Embryonic facial prominence (tissue), 1 donor: Measurements from ENCODE around the gene PRR18.

Experiments
- DNase-seq: peaks from one replicate; pipeline ENCODE4 v3.0.0-alpha.2; 2016; ENCODE audit errors: extremely low spot score

Gene PRR18

DNA sequence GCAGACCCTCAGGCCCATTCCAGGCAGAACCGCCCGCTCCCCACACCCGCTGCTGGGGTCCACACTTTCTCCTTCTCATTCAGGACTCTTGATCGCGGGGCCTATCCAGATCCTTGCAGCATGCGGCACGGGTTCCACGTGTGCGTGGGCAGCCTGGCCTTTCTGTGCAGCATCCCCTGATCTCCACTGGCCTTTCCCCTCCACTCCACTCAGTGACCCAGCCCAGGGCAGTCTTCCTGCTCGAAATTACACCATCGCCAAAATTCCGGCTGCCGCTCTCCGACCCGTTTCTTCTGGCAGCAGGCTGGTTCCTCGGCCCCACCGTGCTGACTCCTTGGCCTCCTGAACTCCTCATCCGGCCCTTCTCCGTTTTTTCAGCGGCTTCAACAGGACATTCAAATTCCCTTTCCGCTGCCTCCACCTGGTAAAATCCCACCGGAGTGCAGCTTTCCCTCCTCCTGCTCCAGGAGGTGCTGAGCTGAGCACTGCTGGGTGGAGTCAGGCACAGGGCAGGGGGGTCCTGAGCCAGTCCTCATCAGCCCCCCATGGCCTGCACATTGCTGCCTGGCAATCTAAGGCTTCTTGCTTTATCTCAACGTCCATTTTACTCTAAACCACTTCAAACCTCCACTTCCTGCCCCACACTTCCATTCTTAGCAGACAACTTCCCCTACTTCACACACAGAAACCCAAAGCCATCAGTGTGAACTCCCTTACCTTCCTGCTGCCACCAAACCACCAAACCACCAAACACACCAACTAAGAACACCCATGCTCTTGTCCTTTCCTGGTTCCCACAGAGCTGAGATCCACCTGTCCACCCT is 25.2 kb upstream of the PRR18 start:
- DNase-seq, result no peak

DNA sequence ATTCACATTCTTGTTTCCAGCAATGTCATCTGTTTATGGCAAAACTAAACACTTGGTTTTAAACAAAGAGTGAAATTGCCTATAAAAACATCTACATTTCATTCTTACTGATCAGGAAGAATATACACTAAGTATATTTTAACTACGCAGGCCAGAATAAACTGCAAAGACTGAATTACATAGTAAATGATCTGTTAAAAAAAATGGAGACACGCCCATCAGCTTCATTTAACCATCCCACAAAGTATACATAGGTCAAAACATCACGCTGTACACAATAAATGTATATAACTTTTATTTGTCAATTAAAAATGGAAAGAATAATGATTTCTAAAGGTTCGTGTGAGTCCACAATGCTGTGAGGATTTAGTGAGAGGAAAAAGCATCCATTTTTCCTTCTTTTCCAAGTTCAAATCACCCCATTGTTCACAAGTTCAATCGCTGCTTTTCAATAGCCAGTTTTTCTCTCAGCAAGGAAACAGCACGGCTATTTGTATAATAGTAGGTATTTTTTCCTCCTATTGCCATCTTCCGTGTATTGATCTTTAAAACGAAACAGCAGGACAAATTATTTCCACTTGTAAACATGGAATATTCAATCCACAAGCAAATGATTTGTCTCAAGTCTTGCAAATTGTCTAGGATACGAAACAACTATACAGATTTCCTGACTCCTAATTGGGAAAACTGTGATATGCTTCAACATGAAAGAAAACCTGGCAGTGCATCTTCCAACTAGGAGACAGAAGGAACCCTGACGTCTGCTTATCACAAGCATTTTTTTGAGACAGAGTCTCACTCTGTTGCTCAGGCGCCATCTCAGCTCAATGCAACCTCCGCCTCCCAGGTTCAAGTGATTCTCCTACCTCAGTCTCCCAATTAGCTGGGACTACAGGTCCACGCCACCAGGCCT is 23.6 kb upstream of the PRR18 start:
- no peak for DNase-seq

DNA sequence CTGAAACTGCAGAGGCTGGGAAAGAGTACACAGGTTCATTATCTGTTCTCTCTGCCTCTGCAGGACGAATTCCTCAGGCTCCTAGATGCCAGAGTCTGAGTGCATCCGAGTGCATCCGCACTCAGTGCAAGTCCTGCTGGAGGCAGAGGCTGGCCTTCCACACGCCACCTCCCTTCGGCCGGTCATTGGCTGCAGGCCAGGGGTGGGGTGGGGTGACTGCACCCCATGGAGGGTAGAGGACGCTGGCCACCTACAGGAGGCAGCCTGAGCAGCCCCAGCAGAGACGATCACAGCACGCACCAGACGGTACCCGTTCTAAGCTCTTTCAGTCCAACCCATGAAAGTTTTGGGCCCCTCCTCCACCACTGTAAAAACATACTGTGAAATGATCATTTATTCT is 22.4 kb upstream of the PRR18 start:
- no peak for DNase-seq

DNA sequence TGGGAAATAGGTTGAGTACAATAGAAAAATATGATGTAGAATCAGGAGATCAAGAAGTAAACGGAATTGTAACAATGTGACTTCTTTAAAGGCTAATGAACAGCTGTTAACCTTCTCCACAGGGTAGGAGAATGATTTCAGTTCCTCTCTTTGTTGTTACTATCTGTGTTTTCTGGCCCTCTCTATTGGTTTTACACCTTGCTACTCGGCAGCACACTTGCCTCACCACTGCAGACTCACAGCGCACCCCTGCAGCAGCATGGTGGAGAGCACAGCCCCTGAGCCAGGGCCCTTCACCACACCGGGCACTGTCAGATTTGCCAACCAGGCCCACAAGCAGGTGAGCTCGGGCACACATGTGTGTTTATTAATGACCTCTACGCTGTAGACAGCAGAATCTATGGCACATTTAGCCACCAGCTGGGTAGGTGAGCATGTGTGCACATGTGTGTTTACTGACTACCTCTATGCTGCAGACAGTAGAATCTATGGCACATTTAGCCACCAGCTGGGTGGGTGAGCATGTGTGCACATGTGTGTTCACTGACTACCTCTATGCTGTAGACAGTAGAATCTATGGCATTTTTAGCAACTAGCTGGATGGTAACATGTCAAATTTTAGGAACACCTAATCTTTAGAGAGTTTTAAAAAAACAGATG is 17.3 kb upstream of the PRR18 start:
- DNase-seq, result no peak

DNA sequence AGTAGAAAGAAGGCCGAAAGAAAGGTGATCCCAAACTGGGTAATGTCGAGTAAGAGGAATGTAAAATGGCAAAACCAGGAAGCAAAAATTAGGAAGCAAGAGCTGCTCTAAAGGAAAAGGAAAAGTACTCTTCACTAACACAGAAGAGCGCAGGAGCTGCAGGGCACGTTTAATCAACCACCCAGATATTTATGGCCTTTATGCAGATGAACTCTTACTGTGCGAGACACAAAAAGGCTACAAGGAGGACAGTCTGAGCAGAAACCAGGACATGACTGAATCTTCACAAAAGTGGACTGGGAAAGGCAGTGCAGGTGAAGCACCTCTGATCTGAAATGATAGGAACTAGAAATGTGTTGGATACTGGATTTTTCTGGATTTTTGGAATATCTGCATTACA is 15.2 kb upstream of the PRR18 start:
- DNase-seq, result no peak

DNA sequence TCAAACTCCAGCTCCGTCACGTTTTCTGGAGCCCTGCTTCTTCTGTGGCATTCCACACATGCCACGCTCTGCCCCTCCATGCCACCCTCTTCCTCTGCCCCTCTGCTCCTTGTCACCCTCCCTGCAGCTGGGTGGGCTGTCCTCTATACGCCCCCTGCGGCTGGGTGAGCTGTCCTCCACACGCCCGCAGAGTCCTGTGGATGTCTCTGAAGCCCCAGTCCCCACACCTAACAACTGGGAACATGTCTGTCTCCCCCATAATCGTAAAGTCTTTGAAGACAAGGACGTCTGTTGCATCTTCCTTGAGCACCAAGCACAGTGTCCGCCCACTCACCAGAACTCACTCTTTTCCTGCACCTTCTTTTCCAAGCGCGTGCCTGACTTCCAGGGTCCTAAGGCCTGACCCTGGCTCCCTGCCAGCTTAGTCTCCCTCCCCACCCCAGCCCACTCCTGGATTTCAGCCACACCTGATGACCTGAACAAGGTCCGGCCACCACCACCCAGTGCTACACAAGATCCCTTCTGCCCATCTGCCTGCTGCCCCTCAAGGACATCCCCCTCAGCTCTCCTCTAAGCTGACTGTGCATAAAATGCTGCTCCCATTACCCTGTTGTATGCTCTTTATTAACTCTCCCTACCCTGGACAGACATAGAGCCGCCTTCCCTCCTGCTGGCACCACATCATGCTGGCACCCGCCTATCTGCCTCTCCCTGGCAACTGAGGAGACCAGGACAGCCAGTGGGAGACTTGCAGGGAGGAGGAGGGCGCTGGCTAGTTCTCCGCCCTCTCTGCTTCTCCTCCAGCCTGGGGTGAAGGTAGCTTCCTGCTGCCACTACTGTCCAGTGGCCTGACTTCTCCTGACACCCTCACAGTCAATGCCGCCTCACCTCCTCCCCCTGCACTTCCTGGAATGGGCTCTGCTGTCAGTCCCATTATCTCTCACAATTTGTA is 10.7 kb upstream of the PRR18 start:
- no peak for DNase-seq

DNA sequence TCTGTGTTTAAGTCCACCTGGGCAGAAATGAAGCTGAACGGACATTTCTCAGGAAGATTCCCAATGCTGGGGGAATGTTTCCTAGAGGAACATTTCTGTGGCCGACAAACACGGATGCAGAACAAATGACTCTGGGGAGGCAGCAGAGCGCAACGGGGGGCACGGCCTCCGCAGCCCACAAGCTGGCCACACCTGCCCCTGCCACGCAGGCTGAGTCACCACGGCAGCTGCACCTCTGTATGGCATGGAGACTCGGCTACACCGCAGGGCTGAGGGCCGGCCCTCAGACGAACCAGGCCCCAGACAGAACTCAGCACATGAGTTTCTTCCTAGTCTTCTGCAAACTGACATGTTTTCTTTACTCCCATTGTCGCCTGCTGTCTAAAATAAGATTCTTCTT is 10.0 kb upstream of the PRR18 start:
- no peak for DNase-seq

DNA sequence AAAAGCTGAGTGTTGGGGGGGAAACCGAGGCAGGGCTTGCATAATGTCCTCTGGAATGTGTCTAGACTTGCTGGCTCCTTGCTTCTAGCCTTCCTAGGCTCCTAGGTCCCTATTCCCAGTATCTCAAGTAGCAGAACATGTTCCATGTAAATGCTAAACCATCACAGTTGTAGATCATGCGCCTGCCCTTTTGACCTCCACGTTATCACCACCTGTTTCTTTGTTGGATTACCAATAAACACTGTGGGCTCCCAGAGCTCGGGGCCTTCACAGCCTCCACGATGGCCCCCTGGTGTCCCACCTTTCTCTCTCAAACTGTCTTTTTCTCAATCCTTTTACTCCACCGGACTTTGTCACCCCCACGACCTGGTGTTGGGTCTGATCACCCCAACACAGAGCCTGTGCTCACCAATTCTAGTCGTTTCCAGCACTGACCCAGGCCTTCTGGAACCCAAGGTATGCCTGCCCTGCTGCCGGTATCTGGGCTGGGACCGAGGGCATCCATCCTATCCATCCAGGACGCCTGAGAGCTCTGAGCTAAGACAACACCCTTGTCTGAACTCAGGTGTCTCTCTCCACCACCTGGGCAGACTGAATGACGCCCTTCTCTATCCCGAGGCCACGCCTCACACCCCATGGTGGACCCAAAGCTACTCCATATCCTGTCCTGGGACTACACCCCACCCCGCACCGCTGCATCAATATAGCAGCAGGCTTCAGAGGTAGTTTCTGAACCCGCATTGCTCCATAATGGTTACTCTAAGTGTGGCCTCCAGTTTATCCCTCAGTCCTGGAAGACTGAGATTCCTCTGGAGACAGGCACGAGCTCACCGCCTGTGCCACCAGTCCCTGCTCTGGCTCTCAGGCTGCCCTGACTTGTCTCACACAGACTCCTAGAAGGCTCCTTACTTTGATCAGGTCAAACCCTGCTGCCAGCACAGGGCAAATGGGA is 9.3 kb upstream of the PRR18 start:
- DNase-seq, result no peak

DNA sequence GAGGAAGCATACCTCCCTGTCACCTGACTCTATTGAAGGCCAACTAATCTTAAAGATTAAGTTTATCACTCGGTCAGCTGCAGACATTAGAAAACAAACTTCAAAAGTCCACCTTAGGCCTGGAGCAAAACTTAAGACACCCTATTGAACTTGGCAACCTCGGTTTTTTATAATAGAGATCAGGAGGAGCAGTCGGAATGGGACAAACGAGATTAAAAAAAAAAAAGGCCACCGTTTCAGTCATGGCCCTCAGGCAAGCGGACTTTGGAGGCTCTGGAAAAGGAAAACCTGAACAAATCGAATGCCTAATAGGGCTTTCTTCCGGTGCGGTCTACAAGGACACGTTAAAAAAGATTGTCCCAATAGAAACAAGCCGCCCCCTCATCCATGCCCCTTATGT is 7.2 kb upstream of the PRR18 start:
- no peak for DNase-seq

DNA sequence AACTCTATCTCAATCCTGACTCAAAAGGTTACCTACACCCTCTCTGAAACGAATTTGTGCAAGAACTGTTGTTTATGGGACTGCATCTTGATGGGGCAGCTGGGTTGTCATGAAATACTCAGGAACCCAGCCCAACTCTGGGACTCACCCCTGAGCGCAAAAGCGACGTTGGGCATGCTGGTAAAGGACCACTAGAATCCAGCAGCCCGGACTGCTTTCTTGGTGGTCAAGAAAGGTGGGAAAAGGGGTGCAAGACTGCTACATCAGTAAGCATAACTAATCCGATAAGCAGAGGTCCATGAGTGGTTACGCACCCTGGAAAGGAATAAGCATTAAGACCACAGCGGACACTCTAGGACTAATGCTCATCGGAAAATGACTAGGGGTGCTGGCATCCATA is 6.3 kb upstream of the PRR18 start:
- no peak for DNase-seq

DNA sequence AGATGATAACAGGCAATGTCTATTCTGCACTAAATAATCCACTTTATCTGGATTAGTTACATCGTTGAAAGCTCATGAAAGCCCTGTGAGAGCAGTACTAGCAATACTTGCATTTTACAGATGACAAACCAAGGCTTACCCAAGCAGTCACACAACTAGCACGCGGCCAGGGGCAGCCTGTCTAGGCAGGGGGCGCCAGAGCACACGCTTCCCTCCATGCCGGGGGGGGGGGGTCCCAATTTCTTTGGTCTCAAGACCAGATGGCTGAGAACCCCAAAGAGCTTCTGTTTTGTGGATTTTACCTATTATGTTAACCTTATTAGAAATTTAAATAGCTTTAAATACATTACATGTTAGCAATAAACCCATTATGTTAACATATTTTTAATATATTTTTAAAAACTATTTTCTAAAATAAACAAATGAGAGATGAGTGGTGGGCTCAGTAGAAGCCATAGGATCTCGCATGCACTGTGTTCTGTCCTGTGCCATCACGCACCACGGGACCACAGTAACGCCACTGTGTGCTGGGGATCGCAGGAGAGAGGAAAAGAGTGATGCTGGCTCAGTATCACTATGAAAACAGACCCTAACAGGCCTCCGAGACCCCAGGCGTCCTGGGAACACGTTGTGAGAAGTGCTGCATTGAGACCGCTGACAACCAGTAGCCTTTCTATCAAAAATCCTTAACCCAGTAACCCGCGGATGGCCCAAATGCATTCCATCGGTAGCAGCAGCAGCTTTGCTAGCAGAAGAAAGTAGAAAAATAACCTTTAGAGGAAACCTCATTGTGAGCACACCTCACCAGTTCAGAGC is 5.3 kb upstream of the PRR18 start:
- no peak for DNase-seq

DNA sequence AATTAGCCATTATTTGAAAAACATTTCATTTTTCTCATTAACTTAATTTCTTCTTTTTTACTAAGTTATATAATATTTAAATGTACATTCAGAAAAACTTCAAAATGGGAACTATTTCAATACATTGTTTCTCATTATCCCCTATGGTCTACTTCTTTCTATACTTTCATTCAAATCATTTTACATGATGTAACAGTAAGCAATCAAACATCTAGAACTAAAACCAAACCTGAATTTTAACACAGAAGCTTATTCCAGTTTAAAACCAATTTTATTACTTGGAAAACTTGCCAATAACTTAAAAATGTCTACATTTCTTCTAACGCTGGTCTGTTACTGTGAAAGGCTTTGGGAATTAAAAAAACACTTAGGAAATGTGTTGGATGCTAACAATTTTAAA is 4.6 kb upstream of the PRR18 start:
- DNase-seq, result no peak

DNA sequence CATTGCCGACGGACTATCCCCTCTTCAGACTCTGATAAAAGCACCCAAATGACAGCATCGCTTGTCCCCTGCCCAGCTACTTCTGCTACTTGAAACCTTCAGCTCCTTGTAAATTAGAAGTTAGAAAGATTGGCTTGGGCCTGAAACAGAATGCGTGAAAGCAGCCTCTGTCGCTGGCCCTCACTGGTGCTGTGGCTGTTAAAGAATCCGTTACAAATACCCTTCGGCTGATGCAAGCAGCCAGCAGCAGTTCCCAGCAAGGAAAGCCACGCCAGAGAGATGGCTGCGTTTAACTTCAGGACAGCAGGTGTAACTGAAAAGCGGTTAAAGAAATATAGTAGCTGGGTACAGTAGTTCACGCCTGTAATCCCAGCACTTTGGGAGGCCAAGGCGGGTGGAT is 2.4 kb upstream of the PRR18 start:
- no peak for DNase-seq

DNA sequence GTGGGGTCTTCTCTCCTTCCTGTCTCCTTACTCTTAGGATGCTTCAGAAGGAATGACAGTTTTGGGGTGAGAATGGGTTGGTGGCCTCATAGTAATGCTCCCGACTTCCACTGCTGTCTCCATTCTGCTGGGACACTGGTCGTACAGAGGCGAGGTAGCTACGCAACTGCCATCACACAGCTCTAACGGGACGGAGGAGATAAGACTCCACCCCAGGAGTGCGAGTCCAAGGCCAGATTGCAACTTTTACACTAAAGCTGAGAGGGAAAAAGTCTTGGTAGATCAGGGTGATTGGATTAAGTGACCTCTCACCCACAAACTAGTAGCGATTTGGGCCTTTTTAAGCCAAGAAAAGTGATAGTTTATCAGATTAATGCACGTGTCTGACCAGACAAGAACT is 1.8 kb upstream of the PRR18 start:
- DNase-seq, result no peak

DNA sequence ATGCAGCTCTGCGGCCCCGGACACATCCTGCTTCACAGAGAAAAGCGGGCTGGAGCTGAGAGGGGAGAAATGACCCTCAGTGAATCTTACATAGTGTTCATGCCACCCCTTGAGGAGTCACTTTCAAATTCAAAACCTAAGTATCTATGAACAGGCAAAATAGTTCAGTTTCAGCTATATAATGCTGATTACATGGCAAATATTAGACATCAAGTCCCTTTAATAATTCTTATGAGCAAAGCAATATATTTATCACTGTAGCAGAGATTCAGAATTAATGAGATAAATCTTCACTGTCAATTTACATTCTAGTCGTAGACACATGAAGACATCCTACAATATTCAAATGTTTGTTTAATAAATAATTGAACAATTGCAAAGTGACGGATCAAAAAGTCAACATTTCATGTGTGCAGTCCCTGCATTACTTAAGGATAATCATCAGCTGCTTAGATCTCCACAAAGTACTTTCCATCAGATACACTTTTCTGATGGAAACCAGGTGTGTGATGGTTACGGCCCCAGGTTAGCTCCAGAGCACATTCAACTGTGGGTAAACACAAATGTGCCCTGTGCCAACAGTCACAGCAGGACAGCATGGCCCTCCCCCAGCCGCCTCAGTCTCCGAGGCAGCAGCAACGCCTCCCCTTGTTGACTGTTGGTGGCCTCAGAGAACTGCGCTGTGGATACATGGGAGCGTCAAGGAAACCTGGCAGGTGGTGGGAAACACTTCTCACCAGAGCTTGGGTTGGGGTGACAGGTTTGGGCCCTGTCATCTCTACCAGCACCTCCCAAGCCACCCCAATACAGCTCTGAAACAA is 787 bp upstream of the PRR18 start:
- DNase-seq, result no peak

DNA sequence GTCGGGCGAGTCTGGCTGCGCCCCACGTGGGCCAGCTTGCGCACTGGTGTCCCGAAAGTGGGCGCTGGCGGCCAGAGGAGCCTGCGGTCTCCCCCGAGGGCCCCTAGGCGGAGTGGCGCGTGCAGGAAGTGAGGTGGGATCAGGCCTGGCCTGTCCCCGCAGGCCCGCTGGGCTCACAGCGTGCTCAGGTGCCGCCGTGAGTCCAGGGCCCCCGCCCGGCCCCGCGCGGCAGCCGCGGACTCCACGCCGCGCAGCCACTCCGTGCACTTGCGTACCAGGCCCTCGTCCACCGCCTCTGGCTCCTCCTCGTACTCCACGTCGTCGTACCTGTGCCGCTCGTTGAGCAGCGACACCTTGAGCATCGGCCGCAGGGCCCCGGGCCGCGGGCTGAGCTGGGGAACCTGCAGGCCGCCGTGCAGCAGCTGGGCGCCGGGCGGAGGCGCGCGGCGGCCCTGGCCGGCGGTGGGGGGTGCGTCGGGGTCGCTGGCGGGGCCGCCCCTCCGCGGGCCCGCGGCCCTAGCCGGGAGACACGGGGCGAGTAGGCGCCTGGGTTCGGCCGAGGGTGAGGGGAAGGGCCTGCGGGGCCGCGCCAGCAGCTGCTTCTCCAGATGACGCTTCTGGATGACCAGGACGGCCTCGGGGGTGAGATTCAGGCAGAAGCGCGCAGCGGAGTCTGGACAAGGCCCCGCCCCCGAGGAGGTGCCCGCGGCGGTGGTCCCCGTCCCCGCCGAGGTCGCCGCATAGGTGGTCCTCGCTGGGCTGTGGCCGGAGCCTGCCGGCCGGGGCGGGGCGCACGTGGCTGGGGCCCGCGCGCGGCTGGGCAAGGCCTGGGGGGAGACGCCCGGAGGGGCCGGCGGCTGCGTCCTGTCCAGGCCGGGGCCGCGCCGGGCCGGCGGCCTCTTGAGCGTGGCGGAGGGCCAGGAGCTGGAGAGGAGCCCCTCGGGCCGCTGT is 835 bp downstream of the PRR18 start:
- no peak for DNase-seq

DNA sequence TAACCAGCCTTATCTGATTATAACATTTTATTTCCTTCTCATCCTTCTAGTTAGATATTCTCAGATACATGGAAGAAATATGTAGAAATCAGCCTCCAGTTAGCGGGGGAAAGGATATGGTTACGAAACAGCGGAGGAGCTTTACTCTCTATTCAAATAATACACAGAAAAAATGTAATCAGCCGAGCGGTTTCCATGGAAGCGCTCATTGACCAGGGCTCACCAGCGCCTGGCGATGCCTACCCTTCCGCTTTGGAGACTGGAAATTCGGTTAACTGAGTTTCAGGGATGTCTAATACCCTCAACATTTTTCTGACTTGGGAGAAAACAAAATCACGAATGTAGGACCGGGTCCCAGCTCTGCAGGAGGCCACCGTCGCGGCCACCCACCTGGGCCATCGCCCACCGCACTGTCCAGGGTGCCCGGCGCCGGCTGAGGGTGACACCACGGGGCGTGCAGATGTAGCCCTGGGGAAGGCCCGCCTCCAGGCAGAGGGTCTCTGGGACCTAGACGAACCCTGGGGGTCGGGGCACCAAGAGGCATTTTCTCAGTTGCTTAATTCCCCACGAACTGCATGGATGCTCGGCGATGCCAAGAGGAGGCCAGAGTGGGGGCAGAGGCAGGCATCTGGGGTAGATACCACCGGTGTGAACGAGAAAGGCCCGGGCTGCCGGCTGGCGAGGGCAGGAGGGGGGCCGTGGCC is 1.7 kb downstream of the PRR18 start:
- DNase-seq, result no peak
